GM08714 (cell line): ENCODE data around the gene SNHG17.
"Not testable (repeated sequence)": the region's sequence is repeated elsewhere in the genome, so short reads cannot be mapped to it uniquely, and the experiment has no call there.

Experiments
- H3K4me3 ChIP-seq: fragments of 200-500 bp; sonication (Bioruptor generic); 2 replicates; pipeline ENCODE4 v1.5.1; 2014; ENCODE audit warnings: mild to moderate bottlenecking, low read length, inconsistent platforms
- ZNF274 ChIP-seq: IDR thresholded peaks from 2 replicates; pipeline ENCODE4 v1.6.1; 2012; ENCODE audit warnings: mild to moderate bottlenecking, low read depth, low read length

Gene SNHG17

DNA sequence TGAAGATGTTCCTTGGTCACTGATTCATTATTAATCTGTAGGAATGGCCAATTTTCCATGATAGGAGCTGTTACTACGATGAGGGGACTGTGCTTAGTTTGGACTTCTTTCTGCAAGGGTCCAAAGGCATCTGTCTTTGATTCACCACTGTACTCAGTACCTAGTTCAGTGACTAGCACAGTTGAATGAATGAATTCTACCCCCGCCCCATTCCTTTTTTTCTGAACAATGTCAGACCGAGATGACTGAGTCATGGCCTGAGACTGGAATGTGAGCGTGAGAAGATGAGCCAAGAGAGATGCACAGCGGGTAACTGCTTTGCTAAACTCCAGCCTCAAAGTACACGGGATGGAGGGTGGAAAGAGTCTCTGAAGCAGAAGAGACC is 419 bp upstream of the SNHG17 start:
- no peak for TF ChIP-seq ZNF274
- H3K4me3 ChIP-seq: no peak overlapping the region

DNA sequence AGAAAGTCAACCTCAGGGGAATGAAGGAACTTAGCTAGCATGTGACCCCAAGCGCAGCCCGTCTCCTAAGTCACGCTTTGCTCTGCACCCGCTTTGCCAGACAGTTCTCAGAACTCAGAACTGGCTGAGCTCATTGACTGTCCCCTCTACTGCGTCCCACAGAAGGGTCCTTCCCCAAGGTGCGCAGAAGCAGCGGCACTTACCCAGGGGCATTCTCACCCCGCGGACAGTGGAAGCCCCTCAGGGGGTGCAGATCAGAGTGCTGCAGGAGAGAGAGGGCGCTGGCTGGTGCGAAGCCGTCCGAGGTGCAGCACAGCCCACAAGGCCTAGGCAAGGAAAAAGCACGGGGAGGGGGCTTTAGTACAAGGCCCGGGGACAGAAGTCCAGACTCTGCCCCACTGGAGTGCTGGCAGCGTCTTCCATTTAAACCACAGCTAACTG is 807 bp downstream of the SNHG17 start:
- no peak for TF ChIP-seq ZNF274
- peak overlapping the region; percentile 88 for H3K4me3 ChIP-seq

DNA sequence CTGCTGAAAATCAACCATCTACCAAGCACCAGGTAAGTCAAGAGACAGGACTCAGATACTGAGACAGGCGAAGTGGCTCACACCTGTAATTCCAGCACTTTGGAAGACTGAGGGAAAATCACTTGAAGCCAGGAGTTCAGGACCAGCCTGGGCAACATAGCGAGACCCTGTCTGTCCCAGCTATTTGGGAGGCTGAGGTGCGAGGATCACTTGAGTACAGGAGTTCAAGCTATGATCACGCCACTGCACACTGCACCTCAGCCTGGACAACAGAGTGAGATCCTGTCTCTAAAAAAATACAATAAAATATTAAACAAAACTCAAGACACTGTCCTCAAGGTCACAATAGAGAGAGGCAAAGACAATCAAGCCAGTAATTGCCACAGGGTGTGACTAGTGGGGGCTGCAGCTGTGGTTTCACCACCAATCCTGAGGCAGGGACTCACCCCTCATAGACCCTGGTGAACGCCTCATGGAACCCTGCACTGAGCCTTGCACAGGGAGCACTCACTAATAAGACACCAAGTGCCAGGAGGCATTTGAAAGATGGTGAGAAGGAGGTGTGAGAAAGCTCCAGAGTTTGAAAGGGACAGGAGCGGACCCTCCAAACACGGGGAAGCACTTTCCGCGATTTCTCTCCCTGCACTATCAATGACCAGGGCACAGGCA is 1.7 kb downstream of the SNHG17 start:
- H3K4me3 ChIP-seq: peak overlapping the region; percentile 88
- TF ChIP-seq ZNF274: no peak

DNA sequence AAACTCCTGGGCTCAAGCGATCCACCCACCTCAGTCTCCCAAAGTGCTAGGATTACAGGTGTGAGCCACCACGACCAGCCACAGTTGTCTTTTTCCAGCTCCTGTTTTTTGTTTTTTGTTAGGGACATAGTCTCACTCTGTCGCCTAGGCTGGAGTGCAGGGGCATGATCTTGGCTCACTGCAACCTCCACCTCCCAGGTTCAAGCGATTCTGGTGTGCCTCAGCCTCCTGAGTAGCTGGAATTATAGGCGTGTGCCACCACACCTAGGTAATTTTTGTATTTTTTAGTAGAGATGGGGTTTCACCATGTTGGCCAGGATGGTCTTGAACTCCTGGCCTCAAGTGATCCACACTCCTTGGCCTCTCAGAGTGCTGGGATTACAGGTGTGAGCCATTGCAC is 2.3 kb downstream of the SNHG17 start:
- not testable (repeated sequence) for H3K4me3 ChIP-seq

DNA sequence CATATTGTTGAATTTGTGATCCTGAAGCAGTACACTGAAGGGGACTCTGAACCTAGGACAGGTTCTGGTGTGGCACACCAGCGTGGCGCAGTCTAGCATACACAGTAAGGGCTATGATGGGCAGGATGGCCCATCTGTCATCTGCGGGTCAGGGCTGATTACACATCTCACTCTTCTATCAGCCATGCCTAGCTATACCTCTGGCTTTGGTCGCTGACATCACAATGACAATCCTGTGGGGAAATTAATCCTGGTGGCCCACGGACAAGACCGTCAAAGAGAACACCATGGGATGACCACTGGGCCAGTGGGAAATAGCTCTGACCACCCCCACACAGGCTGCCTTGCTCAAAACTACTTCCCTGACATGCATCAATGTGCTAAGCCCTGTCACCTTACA is 2.8 kb downstream of the SNHG17 start:
- H3K4me3 ChIP-seq: no peak overlapping the region; the same call in 1 of the 2 replicates
- no peak for TF ChIP-seq ZNF274

DNA sequence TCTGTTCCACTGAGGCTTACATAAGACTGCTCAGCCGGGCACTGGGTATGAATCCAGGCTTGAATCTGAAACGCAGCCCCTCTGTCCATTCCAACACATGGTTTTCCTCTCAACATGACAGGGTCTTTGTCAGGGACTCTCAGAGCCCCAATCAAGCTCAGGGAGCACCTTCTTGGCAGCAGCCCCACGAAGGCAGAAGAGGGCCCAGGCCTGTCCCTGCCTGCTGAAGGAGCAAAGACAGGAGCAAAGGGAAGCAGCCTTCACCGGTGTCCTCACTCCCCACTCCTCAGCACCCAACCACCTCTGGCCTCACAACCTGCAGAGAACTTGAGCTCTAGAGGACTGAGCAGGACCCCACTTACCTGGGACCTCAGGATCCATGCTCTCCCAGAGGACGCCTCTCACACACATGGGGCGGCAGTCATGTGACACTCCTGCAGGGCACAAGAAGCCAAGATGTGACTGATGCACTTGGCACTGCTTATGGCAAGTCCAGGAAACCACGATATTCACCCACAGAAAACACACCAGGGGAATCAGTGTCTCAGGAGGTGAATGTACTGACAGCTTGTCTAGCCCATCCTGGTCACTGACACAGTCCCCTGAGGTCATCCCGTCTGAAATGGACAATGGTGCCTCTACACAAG is 4.3 kb downstream of the SNHG17 start:
- TF ChIP-seq ZNF274: no peak
- no peak overlapping the region for H3K4me3 ChIP-seq

DNA sequence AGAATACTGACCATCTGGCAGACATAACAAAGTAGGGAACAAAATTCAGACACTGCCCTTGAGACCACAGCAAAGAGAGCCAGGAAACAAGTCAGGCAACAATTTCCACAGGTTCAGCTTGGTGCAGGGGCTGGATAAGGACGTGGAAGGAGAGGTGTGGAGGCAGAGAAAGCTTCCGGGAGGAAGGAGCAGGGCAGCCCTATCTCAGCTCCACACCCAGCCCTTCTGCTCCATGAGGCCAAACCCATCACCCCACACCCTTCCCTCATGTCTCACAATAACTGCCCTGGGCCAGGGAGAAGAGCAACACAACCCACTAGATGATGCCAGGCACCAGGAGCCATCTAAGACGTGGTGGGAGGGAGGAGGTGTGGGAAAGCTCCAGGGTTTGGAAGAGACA is 5.8 kb downstream of the SNHG17 start:
- H3K4me3 ChIP-seq: no peak overlapping the region
- no peak for TF ChIP-seq ZNF274

DNA sequence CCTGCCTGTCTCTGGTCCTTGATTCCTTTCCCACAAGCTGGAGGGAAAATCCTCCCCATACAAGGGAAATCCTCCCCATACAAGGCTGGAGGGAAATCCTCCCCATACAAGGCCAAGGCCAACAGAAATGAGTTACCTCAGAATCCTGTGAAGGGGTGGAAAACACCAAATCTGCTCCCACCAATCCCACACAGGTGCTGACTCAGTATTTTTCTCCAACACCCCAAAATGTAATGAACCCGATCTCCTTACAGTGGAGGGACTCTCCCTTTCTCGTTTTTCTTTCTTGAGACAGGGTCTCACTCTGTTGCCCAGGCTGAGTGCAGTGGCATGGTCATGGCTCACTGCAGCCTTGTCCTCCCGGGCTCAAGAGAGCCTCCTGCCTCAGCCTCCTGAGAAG is 6.3 kb downstream of the SNHG17 start:
- no peak overlapping the region for H3K4me3 ChIP-seq
- no peak for TF ChIP-seq ZNF274

DNA sequence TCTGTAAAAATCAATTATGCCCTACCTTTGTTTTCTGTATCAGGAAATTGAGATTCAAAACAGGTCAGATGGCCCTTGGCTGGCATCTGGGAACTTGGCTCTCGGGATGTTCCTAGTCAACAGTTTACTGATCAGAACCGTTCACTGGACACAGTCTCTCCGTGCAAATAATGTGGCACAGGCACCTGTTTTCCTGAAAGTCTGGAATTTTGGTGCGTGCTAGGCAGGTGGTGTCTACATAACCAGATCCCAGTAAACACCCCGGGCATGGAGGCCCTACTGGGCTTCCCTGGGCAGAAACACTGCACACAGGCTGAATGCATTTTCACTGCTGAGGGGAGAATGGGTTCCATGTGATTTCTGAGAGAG is 7.5 kb downstream of the SNHG17 start:
- TF ChIP-seq ZNF274: no peak
- H3K4me3 ChIP-seq: no peak overlapping the region

DNA sequence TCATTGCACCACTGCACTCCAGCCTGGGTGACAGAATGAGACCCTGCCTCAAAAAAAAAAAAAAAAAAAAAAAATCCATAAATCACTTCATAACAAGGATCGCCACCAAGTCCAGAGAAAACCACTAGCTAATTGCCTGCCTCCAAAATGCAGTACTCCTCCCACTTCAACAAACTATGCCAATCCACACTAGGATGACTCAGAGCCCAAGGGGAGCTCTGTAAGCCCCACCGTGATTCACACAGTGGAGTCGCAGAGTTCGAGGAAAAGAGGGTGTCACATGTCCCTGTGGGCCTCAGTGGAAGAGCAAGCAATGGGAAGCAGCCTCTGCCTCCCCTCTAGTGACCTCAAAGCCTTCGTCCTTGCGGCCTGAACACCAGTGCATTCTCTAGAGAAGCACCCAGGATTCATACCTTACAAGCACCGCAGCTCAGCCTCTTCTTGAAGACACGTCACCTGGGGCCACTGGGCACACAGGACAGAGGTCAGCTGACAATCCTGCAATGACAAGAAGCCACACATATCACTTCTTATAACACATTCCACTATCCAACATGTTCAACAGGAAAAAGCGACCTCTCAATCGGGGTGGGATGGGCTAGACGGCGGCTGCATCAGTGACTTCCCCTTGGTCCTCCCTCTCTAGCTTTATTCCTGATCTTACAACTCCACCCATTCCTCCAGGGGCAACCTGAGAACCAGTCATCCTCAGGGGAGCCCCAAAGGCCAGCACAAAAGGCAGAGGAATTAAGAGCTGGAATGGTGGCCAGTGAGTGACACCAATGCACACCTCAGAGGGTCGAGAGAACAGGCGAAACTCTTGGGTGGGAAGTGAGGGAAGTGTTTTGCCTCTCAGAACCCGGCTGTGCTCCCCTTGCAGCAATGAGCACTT is 8.9 kb downstream of the SNHG17 start:
- TF ChIP-seq ZNF274: no peak
- no peak overlapping the region for H3K4me3 ChIP-seq

DNA sequence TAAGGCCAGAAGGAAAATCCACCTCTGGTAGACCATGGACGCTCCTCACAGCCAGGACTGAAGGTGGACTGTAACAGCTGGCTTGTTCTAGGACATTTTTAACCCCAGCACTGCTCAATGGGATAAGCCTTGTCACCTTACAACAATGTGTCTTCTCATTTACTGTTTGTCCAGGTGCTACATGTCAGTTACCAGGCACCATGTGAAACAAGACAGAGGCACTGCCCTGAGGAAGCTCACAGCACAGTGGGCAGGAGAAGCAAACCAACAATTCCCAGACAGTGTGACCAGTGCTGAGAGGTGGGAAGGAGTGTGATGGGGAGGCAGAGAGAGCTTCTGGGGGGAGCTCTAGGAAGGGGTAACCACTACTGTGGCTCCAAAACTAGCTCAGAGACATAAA is 10.7 kb downstream of the SNHG17 start:
- no peak overlapping the region for H3K4me3 ChIP-seq
- no peak for TF ChIP-seq ZNF274

DNA sequence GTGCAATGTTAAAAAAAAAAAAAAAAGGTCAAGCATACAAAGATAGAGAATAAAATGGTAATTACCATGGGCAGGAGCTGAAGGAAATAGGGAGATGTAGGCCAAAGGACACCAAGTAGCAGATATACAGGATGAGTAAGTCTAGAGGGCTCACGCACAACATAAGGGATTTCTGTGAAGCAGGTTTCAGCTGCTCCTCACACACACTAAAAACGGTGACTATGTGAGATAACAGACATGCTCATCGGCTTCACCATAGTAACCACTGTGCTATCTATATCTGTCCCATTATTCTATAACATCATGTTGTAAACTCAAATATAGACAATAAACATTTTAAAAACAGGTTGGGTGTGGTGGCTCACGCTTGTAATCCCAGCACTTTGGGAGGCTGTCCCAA is 11.6 kb downstream of the SNHG17 start:
- no peak overlapping the region for H3K4me3 ChIP-seq
- TF ChIP-seq ZNF274: no peak

DNA sequence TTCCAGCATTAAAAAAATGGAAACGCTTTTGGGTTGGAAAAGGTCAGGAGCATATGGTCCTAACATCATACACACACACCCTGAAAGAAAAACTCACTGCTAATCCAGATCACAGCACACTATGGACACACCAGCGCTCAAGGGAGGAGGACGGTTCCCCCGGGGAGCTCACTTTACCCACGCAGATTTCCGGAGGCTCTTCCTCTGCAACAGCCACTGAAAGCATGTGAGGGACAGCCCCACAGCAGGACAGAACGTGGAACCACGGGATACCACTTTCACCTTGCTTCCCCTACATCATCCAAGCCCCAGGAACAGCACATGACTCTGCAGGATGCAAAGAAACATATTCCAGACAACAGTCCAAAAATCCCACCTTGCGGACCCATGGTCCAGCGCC is 13.2 kb downstream of the SNHG17 start:
- TF ChIP-seq ZNF274: no peak
- H3K4me3 ChIP-seq: no peak overlapping the region

DNA sequence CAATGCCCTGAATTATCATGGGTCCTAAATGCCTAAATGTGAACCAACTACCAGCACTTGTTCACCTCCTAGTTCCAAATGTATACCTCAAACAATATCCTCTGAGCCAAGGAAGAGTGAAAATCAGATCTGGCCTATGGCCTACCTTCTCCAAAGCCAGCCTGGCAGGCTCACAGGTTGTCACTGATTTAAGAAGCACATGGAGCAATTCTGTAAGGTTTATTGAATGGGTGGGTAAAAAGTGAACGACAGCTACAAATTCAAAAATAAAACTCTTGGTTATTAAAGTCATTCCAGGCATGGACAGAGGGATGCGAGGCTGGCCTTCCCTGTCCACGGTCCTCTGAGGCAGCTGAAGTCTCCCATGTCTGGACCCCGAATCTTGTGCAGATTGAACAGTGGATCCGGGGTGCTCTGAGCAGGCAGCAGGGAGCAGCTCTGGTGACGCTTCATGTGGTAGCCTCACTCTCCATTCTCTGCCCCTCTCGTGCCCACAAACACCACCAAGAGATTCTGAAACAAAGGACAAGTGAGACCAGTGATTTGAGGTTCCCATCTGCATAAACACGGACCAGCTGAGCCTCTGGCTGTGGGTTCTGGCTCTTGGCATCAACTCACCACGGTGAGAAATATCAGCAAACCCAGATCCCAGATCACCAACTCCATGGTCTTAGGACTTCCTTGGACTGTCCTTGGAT is 14.6 kb downstream of the SNHG17 start:
- no peak for TF ChIP-seq ZNF274
- no peak overlapping the region for H3K4me3 ChIP-seq
